K562 (cell line): ENCODE measurements around the gene CNTN4. TPM values are rescaled to one million over a fixed set of nuclear protein-coding genes. Genes with fewer than 3 reads are reported as not detected.

Experiments used
- ATAC-seq: fragments of 200-7000 bp; cut with Tn5 transposase; 3 replicates; pipeline ENCODE4 v1.9.1; 2020; ENCODE audit warnings: moderate library complexity
- BruUV-seq: library from RNA; stranded (reverse); fragments of 400-500 nt; replicated peaks from 2 replicates; lab custom pipeline; 2021; lab: Mats Ljungman, UMichigan
- CTCF ChIA-PET: fragments of 300-600 bp; formaldehyde crosslinking; extraction: SDS; loops from one replicate; lab custom pipeline; 2021; ENCODE audit warnings: low intra/inter-chr PET ratio; lab: Yijun Ruan, JAX
- POLR2A ChIA-PET: fragments of 300-600, 350-650 bp; sonication (Branson Sonifier 250); formaldehyde crosslinking; extraction: SDS; loops from one replicate; lab custom pipeline; 2021; ENCODE audit warnings: antibody characterized with exemption, inconsistent platforms; lab: Yijun Ruan, JAX
- DNase-seq, 4 experiments: peaks; one replicate each; pipeline versions ENCODE4 v3.0.0 to v3.0.0-alpha.2; 2011 to 2018; ENCODE audit warnings: low spot score in 3 of 4, mixed read lengths in 3 of 4; ENCODE audit errors: extremely low read depth in 1 of 4
- FAIRE-seq: peaks from 2 replicates; lab custom pipeline; 2011; peaks lifted over from hg19 to GRCh38; lab: Jason Lieb, UNC
- H2AFZ ChIP-seq: 2 replicates; pipeline ENCODE4 v1.6.0; 2011; ENCODE audit warnings: low read depth, low read length, control low read depth, inconsistent platforms
- H3K27ac ChIP-seq: fragments of 200-600 bp; 3 replicates; pipeline ENCODE4 v1.8.0; 2011; ENCODE audit warnings: low read depth, mild to moderate bottlenecking, control low read depth, inconsistent platforms, low read length, moderate library complexity, mixed read lengths; ENCODE audit errors: extremely low read depth
- H3K27me3 ChIP-seq, 2 experiments: fragments of 300-600 bp in 1 of 2; 2 replicates in 1 of 2; 3 replicates in 1 of 2; pipeline versions ENCODE4 v1.6.0 to v1.8.0; 2011; ENCODE audit warnings: inconsistent platforms in 2 of 2, low read length in 2 of 2, mild to moderate bottlenecking in 1 of 2, mixed read lengths in 1 of 2, moderate library complexity in 1 of 2; ENCODE audit not compliant: control insufficient read depth in 2 of 2, insufficient read depth in 2 of 2
- H3K36me3 ChIP-seq: fragments of 300-600 bp; 3 replicates; pipeline ENCODE4 v1.8.0; 2011; ENCODE audit warnings: mild to moderate bottlenecking, low read length, inconsistent platforms; ENCODE audit not compliant: control insufficient read depth, insufficient read depth
- H3K4me1 ChIP-seq, 2 experiments: fragments of 200-600 bp in 1 of 2; replicated peaks in 1 of 2; 2 replicates in 1 of 2; 3 replicates in 1 of 2; pipeline versions ENCODE4 v1.5.1 to v1.8.0; 2011; ENCODE audit warnings: inconsistent platforms in 2 of 2, low read length in 2 of 2, mild to moderate bottlenecking in 1 of 2, mixed read lengths in 1 of 2, moderate library complexity in 1 of 2; ENCODE audit not compliant: control insufficient read depth in 2 of 2, insufficient read depth in 2 of 2
- H3K4me2 ChIP-seq: 2 replicates; pipeline ENCODE4 v1.6.1; 2011; ENCODE audit warnings: low read length, control low read depth, inconsistent platforms, mixed read lengths; ENCODE audit not compliant: insufficient read depth
- H3K4me3 ChIP-seq: fragments of 200-600 bp; sonication (generic), shearing (Covaris generic); 2 replicates; pipeline ENCODE4 v1.5.1; 2016; ENCODE audit warnings: control low read depth, inconsistent platforms
- H3K79me2 ChIP-seq: fragments of 200-600 bp; 3 replicates; pipeline ENCODE4 v1.8.0; 2011; ENCODE audit warnings: low read length, inconsistent platforms; ENCODE audit not compliant: control insufficient read depth, insufficient read depth
- H3K9ac ChIP-seq, 2 experiments: 2 replicates each; pipeline versions ENCODE4 v1.6.0 to v1.6.1; 2011; ENCODE audit warnings: low read depth in 2 of 2, low read length in 2 of 2, control low read depth in 1 of 2, inconsistent platforms in 1 of 2, mild to moderate bottlenecking in 1 of 2, mixed read lengths in 1 of 2; ENCODE audit not compliant: insufficient read depth in 1 of 2
- H3K9me1 ChIP-seq: one replicate; pipeline ENCODE4 v1.6.0; 2011; ENCODE audit warnings: inconsistent platforms, mild to moderate bottlenecking, low read length, moderate library complexity; ENCODE audit not compliant: control insufficient read depth, insufficient read depth
- H3K9me3 ChIP-seq: replicated peaks from 2 replicates; pipeline ENCODE4 v1.5.1; 2011; ENCODE audit warnings: low read depth, low read length, inconsistent platforms; ENCODE audit not compliant: control insufficient read depth, insufficient read depth
- H4K20me1 ChIP-seq: replicated peaks from 2 replicates; pipeline ENCODE4 v1.6.1; 2011; ENCODE audit warnings: low read length, inconsistent platforms, mixed read lengths; ENCODE audit not compliant: control insufficient read depth, insufficient read depth
- CHAMP1 ChIP-seq: fragments of 450-650 bp; IDR thresholded peaks from 2 replicates; pipeline ENCODE4 v1.6.1; 2016; ENCODE audit warnings: mild to moderate bottlenecking
- ILF3 ChIP-seq: fragments of 450-650 bp; IDR thresholded peaks from 2 replicates; pipeline ENCODE4 v1.6.1; 2018; ENCODE audit warnings: antibody characterized with exemption, mild to moderate bottlenecking, moderate library complexity, borderline replicate concordance
- MEF2D ChIP-seq: conservative IDR thresholded peaks from 2 replicates; pipeline ENCODE4 v1.6.1; 2016; ENCODE audit warnings: low read depth, missing genetic modification characterization, missing compliant biosample characterization
- TEAD1 ChIP-seq, 2 experiments: fragments of 450-650 bp in 1 of 2; sonication (generic) in 1 of 2; formaldehyde crosslinking; IDR thresholded peaks; 2 replicates each; pipeline versions ENCODE4 v1.4.0 to v1.8.0; 2020 to 2022; ENCODE audit warnings: mild to moderate bottlenecking in 2 of 2, missing genetic modification reagents in 1 of 2
- TRIM28 ChIP-seq: fragments of 450-650 bp; IDR thresholded peaks from 2 replicates; pipeline ENCODE4 v1.6.1; 2017
- ZNF134 ChIP-seq: fragments of 250-450 bp; sonication (Bioruptor Pico); conservative IDR thresholded peaks from 2 replicates; pipeline ENCODE4 v1.4.0; 2020
- WGBS: fragments of 100-300 bp; shearing (Covaris generic); methylation state at CpG from one replicate; pipeline ENCODE4 v1.1.6; 2016; ENCODE audit warnings: low coverage, mixed read lengths; ENCODE audit not compliant: insufficient coverage; ENCODE audit errors: missing lambda C conversion rate; 5-methylcytosine and 5-hydroxymethylcytosine counted together
- in situ Hi-C: fragments of 300-500 bp; cut with MboI; formaldehyde crosslinking; loops from 4 replicates; pipeline ENCODE4 v1.15.0; 2018; ENCODE audit warnings: inconsistent platforms, mixed read lengths
- intact Hi-C: fragments of 100-400 bp; cut with micrococcal nuclease; formaldehyde crosslinking; loops from 2 replicates; pipeline ENCODE4 v1.14.2; 2022
- polyA plus RNA-seq, 8 experiments: library from polyadenylated mRNA; depleted of rRNA in 4 of 8; stranded (reverse) in 5 of 8; unstranded in 3 of 8; fragments of >200 nt; fragmentation: Nextera tagmentation in 2 of 8; fragmentation: Illumina TruSeq in 1 of 8; extraction: Ambion mirVana in 2 of 8; extraction: Trizol in 1 of 8; gene quantifications; 2 replicates each; pipeline versions ENCODE4 v1.2.1 to v1.2.3, GENCODE V29; 2011 to 2014; ENCODE audit warnings: inconsistent platforms in 1 of 8, missing spikeins in 1 of 8
- total RNA-seq, 7 experiments: library from RNA; depleted of rRNA in 6 of 7; stranded (reverse); fragments of >200 nt in 6 of 7; fragmentation: Illumina TruSeq in 2 of 7; extraction: Trizol in 2 of 7; gene quantifications; 2 replicates each; pipeline versions ENCODE4 v1.2.1 to v1.2.3, GENCODE V29; 2011 to 2021; ENCODE audit warnings: low replicate concordance in 1 of 7

The CNTN4 gene
- total and polyA plus RNA-seq, 9 of the 15 experiments (the other 6 are each of a cell fraction or from before 2014, with no cell fraction given), result not detected

- BruUV-seq, result no TSS peak
- TF ChIP-seq MEF2D, result no peak
- no peak for TF ChIP-seq CHAMP1
- TF ChIP-seq TEAD1 (CRISPR knock-in tag; IDR thresholded peaks at IDR 0.05), result no peak
- no peak for TF ChIP-seq TRIM28
- TF ChIP-seq ZNF134 (CRISPR knock-in tag), result no peak
- no peak for TF ChIP-seq ILF3
- H3K4me3 ChIP-seq, result no peak overlapping the region
- no peaks in the 10 kb centered on the region for H3K9me1 ChIP-seq
- intact Hi-C loops, result no loop called here
- no peaks in the 10 kb centered on the region for H3K4me1 ChIP-seq
- WGBS, result 3% methylated on average over 2 of the region's 2 CpGs
- no peaks in the 10 kb centered on the region for H4K20me1 ChIP-seq
- H3K27me3 ChIP-seq, result no peaks in the 10 kb centered on the region
- no peak overlapping the region for H3K4me2 ChIP-seq
- ATAC-seq (no peak), DNase-seq (no peak), FAIRE-seq (no peak)
- ChIA-PET POLR2A (no interaction called here), CTCF (no interaction called here)
- H3K9ac ChIP-seq, result no peak overlapping the region
- H3K27ac ChIP-seq, result no peak overlapping the region
- in situ Hi-C loops, result no loop called here
- H3K9me3 ChIP-seq, result no peaks in the 10 kb centered on the region; the same call in 1 of the 2 replicates
- H3K36me3 ChIP-seq, result no peaks in the 10 kb centered on the region
- no peaks in the 10 kb centered on the region for H3K79me2 ChIP-seq
- no peak overlapping the region for H2AFZ ChIP-seq
These were observed 671.8 kb downstream of the CNTN4 start for GRCh38 chr3:2770451-2770850.
